ENCODE data around the gene NEK6.

DNA sequence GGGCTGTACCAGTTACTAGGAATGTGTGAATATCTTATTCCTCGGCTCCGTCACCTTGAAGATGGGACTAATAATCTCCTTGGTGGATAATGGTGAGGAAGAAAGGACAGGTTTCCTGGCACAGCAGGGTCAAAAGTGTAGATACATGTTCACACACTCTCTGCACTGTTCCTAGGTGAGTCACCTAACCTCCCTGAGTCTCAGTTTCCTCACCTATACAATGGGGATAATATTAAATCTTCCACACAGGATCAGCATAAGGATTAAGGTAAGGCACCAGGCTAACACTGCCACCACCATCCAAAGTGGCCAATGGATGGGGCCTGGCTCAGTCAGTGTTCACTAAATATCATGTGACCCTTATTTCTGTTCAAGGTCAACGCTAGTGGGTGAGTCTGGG, 90.6 kb downstream of the NEK6 start:
- TF ChIP-seq, protein P1, sequence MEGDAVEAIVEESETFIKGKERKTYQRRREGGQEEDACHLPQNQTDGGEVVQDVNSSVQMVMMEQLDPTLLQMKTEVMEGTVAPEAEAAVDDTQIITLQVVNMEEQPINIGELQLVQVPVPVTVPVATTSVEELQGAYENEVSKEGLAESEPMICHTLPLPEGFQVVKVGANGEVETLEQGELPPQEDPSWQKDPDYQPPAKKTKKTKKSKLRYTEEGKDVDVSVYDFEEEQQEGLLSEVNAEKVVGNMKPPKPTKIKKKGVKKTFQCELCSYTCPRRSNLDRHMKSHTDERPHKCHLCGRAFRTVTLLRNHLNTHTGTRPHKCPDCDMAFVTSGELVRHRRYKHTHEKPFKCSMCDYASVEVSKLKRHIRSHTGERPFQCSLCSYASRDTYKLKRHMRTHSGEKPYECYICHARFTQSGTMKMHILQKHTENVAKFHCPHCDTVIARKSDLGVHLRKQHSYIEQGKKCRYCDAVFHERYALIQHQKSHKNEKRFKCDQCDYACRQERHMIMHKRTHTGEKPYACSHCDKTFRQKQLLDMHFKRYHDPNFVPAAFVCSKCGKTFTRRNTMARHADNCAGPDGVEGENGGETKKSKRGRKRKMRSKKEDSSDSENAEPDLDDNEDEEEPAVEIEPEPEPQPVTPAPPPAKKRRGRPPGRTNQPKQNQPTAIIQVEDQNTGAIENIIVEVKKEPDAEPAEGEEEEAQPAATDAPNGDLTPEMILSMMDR (IDR thresholded peaks at IDR 0.05), result no peak
- TF ChIP-seq POLR2A (IDR thresholded peaks at IDR 0.05) (no peak), POLR2AphosphoS5 (IDR thresholded peaks at IDR 0.05) (no peak), EP300 (IDR thresholded peaks at IDR 0.05) (no peak)

Data from upper lobe of left lung (tissue), 4 donors.